ENCODE data around the gene MYO9A. TPM values are rescaled to one million over a fixed set of nuclear protein-coding genes. Genes with fewer than 3 reads are reported as not detected.
"Not testable (repeated sequence)": the region's sequence is repeated elsewhere in the genome, so short reads cannot be mapped to it uniquely, and the experiment has no call there.

MYO9A gene
- polyA plus RNA-seq, 4 donors: 29.7 to 39.2 (median 34.3) TPM

GRCh38 chr15:71892335-71892734 lies 225.6 kb downstream of the MYO9A start:
- no peak for DNase-seq (ENCODE audit: low read depth in 4 of 4, low spot score in 3 of 4)

GRCh38 chr15:71891026-71891425 lies 226.9 kb downstream of the MYO9A start:
- no peak for DNase-seq (ENCODE audit: low read depth in 4 of 4, low spot score in 3 of 4)

- DNase-seq (ENCODE audit: low read depth in 4 of 4, low spot score in 3 of 4): no peak
Observed at GRCh38 chr15:71889947-71890346, 228.0 kb downstream of the MYO9A start.

GRCh38 chr15:71889385-71889784 lies 228.6 kb downstream of the MYO9A start:
- DNase-seq (ENCODE audit: low read depth in 4 of 4, low spot score in 3 of 4): no peak

GRCh38 chr15:71888797-71889196 lies 229.2 kb downstream of the MYO9A start:
- DNase-seq (ENCODE audit: low read depth in 4 of 4, low spot score in 3 of 4): no peak

- no peak for DNase-seq (ENCODE audit: low read depth in 4 of 4, low spot score in 3 of 4)
Observed at GRCh38 chr15:71885390-71885789, 232.6 kb downstream of the MYO9A start.

- DNase-seq (ENCODE audit: low read depth in 4 of 4, low spot score in 3 of 4): no peak
Observed at GRCh38 chr15:71883447-71883846, 234.5 kb downstream of the MYO9A start.

GRCh38 chr15:71880276-71880675 lies 237.7 kb downstream of the MYO9A start:
- DNase-seq (ENCODE audit: low read depth in 4 of 4, low spot score in 3 of 4): no peak

GRCh38 chr15:71874245-71874644 lies 243.7 kb downstream of the MYO9A start:
- no peak for DNase-seq (ENCODE audit: low read depth in 4 of 4, low spot score in 3 of 4)

GRCh38 chr15:71858232-71858631 lies 259.7 kb downstream of the MYO9A start:
- not testable (repeated sequence) for DNase-seq (ENCODE audit: low read depth in 4 of 4, low spot score in 3 of 4)

GRCh38 chr15:71853543-71853942 lies 264.4 kb downstream of the MYO9A start:
- DNase-seq (ENCODE audit: low read depth in 4 of 4, low spot score in 3 of 4): no peak

GRCh38 chr15:71844916-71845315 lies 273.0 kb downstream of the MYO9A start:
- no peak for DNase-seq (ENCODE audit: low read depth in 4 of 4, low spot score in 3 of 4)

- no peak for DNase-seq (ENCODE audit: low read depth in 4 of 4, low spot score in 3 of 4)
Observed at GRCh38 chr15:71841563-71841962, 276.4 kb downstream of the MYO9A start.

- DNase-seq (ENCODE audit: low read depth in 4 of 4, low spot score in 3 of 4): no peak
Observed at GRCh38 chr15:71830981-71831380, 287.0 kb downstream of the MYO9A start.

GRCh38 chr15:71826196-71826595 lies 291.8 kb downstream of the MYO9A start:
- DNase-seq (ENCODE audit: low read depth in 4 of 4, low spot score in 3 of 4): no peak

- no peak for DNase-seq (ENCODE audit: low read depth in 4 of 4, low spot score in 3 of 4)
Observed at GRCh38 chr15:71825021-71825730, 292.8 kb downstream of the MYO9A start.

GRCh38 chr15:71823801-71824200 lies 294.1 kb downstream of the MYO9A start:
- DNase-seq (ENCODE audit: low read depth in 4 of 4, low spot score in 3 of 4): no peak

- no peak for DNase-seq (ENCODE audit: low read depth in 4 of 4, low spot score in 3 of 4)
Observed at GRCh38 chr15:71822890-71823630, 294.9 kb downstream of the MYO9A start.

- DNase-seq (ENCODE audit: low read depth in 4 of 4, low spot score in 3 of 4): no peak
Observed at GRCh38 chr15:71821547-71822129, 296.3 kb downstream of the MYO9A start.

- no peak for DNase-seq (ENCODE audit: low read depth in 4 of 4, low spot score in 3 of 4)
Observed at GRCh38 chr15:71820127-71820526, 297.8 kb downstream of the MYO9A start.

- DNase-seq (ENCODE audit: low read depth in 4 of 4, low spot score in 3 of 4): no peak
Observed at GRCh38 chr15:71817351-71817750, 300.6 kb downstream of the MYO9A start.

- DNase-seq (ENCODE audit: low read depth in 4 of 4, low spot score in 3 of 4): no peak
Observed at GRCh38 chr15:71815301-71815700, 302.6 kb downstream of the MYO9A start.
